Keratinocyte (primary cell): ENCODE data around the gene PDZD7.

Source experiments
- CTCF ChIP-seq, 3 experiments: IDR thresholded peaks in 1 of 3; conservative IDR thresholded peaks in 1 of 3; optimal IDR thresholded peaks in 1 of 3; 2 replicates in 2 of 3; 3 replicates in 1 of 3; pipeline versions ENCODE3 to v1.5.1; 2011; ENCODE audit warnings: low read length in 3 of 3, mild to moderate bottlenecking in 3 of 3, moderate library complexity in 2 of 3, control low read depth in 1 of 3, inconsistent platforms in 1 of 3; ENCODE audit not compliant: insufficient read depth in 2 of 3; ENCODE audit errors: extremely low read depth in 1 of 3
- EZH2 ChIP-seq: IDR thresholded peaks from one replicate; pipeline ENCODE4 v1.6.1; 2012; ENCODE audit warnings: inconsistent platforms, mild to moderate bottlenecking, low read length, moderate library complexity

- TF ChIP-seq CTCF (optimal IDR thresholded peaks at IDR 0.05 in 1 of 3, IDR thresholded peaks at IDR 0.05 in 1 of 3, conservative IDR thresholded peaks at IDR 0.05 in 1 of 3; ENCODE audit: extremely low read depth in 1 of 3, insufficient read depth in 2 of 3, low read length in 3 of 3): no peak
- no peak for TF ChIP-seq EZH2
These were observed 42.0 kb upstream of the PDZD7 start for GRCh38 chr10:101072923-101073322.
